ENCODE measurements around the gene BIRC7.

BIRC7 gene

GRCh38 chr20:63257629-63258028 lies 21.9 kb downstream of the BIRC7 start:
- no peaks in the 10 kb centered on the region for H3F3A ChIP-seq (ENCODE audit: insufficient read depth, low read length)

GRCh38 chr20:63258781-63259180 lies 23.1 kb downstream of the BIRC7 start:
- no peak overlapping the region for H3K9ac ChIP-seq (ENCODE audit: low read length)
- no peak overlapping the region for H3K4me2 ChIP-seq (ENCODE audit: low read length)
- H3K79me2 ChIP-seq (ENCODE audit: insufficient read depth, low read length): no peaks in the 10 kb centered on the region
- no peaks in the 10 kb centered on the region for H3K36me3 ChIP-seq (ENCODE audit: insufficient read depth, low read length)
- H2AFZ ChIP-seq (ENCODE audit: low read length): no peak overlapping the region
- no peaks in the 10 kb centered on the region for H3F3A ChIP-seq (ENCODE audit: insufficient read depth, low read length)
- no peak overlapping the region for H3K4me3 ChIP-seq (ENCODE audit: low read depth, low read length, poor library complexity, severe bottlenecking)
- no peak overlapping the region for H3K27ac ChIP-seq (ENCODE audit: low read depth, low read length, poor library complexity, severe bottlenecking)
- H4K20me1 ChIP-seq (ENCODE audit: insufficient read depth, low read length): no peaks in the 10 kb centered on the region
- TF ChIP-seq EZH2 (IDR thresholded peaks at IDR 0.05; ENCODE audit: borderline replicate concordance, low read length): no peak
- no peak for TF ChIP-seq CTCF (IDR thresholded peaks at IDR 0.05; ENCODE audit: low read length)
- no peaks in the 10 kb centered on the region for H3K4me1 ChIP-seq (ENCODE audit: insufficient read depth, low read length, severe bottlenecking)
- H3K9me3 ChIP-seq (ENCODE audit: low read length): no peaks in the 10 kb centered on the region
- H3K27me3 ChIP-seq (ENCODE audit: insufficient read depth, low read length): 0 out of 2 replicates have a peak, but pooled peaks cover 4% of the 10 kb centered on the region
- no peaks in the 10 kb centered on the region for H3K9me2 ChIP-seq (ENCODE audit: low read depth, low read length)

More at GRCh38 chr20:63257629-63258028, 21.9 kb downstream of the BIRC7 start:
- Histone ChIP-seq H3K36me3 (ENCODE audit: insufficient read depth, low read length) (no peaks in the 10 kb centered on the region), H3K79me2 (ENCODE audit: insufficient read depth, low read length) (no peaks in the 10 kb centered on the region), H2AFZ (ENCODE audit: low read length) (no peak overlapping the region), H3K27me3 (ENCODE audit: insufficient read depth, low read length) (no peaks in the 10 kb centered on the region), H3K27ac (ENCODE audit: low read depth, low read length, poor library complexity, severe bottlenecking) (no peak overlapping the region), H3K4me2 (ENCODE audit: low read length) (no peak overlapping the region), H3K9me3 (ENCODE audit: low read length) (no peaks in the 10 kb centered on the region), H3K4me3 (ENCODE audit: low read depth, low read length, poor library complexity, severe bottlenecking) (no peak overlapping the region), H3K4me1 (ENCODE audit: insufficient read depth, low read length, severe bottlenecking) (no peaks in the 10 kb centered on the region), H3K9me2 (ENCODE audit: low read depth, low read length) (no peaks in the 10 kb centered on the region), H3K9ac (ENCODE audit: low read length) (no peak overlapping the region), H4K20me1 (ENCODE audit: insufficient read depth, low read length) (no peaks in the 10 kb centered on the region)
- TF ChIP-seq EZH2 (IDR thresholded peaks at IDR 0.05; ENCODE audit: borderline replicate concordance, low read length) (no peak), CTCF (IDR thresholded peaks at IDR 0.05; ENCODE audit: low read length) (no peak)

GRCh38 chr20:63259734-63260460 lies 24.2 kb downstream of the BIRC7 start:
- H3K9me3 ChIP-seq (ENCODE audit: low read length): no peaks in the 10 kb centered on the region
- H2AFZ ChIP-seq (ENCODE audit: low read length): no peak overlapping the region
- H3F3A ChIP-seq (ENCODE audit: insufficient read depth, low read length): no peaks in the 10 kb centered on the region
- H3K4me2 ChIP-seq (ENCODE audit: low read length): no peak overlapping the region
- no peak overlapping the region for H3K4me3 ChIP-seq (ENCODE audit: low read depth, low read length, poor library complexity, severe bottlenecking)
- H3K36me3 ChIP-seq (ENCODE audit: insufficient read depth, low read length): no peaks in the 10 kb centered on the region
- H4K20me1 ChIP-seq (ENCODE audit: insufficient read depth, low read length): no peaks in the 10 kb centered on the region
- no peaks in the 10 kb centered on the region for H3K4me1 ChIP-seq (ENCODE audit: insufficient read depth, low read length, severe bottlenecking)
- no peak for TF ChIP-seq CTCF (IDR thresholded peaks at IDR 0.05; ENCODE audit: low read length)
- no peak for TF ChIP-seq EZH2 (IDR thresholded peaks at IDR 0.05; ENCODE audit: borderline replicate concordance, low read length)
- no peaks in the 10 kb centered on the region for H3K79me2 ChIP-seq (ENCODE audit: insufficient read depth, low read length)
- H3K27ac ChIP-seq (ENCODE audit: low read depth, low read length, poor library complexity, severe bottlenecking): no peak overlapping the region
- no peak overlapping the region for H3K9ac ChIP-seq (ENCODE audit: low read length)
- H3K9me2 ChIP-seq (ENCODE audit: low read depth, low read length): no peaks in the 10 kb centered on the region
- H3K27me3 ChIP-seq (ENCODE audit: insufficient read depth, low read length): 0 out of 2 replicates have a peak, but pooled peaks cover 4% of the 10 kb centered on the region

Data from OCI-LY1 (cell line).